A549 treated with dexamethasone at 1 μM for 4 hours (cell line): ENCODE data around the gene DYNC2LI1. TPM values are rescaled to one million over a fixed set of nuclear protein-coding genes. Genes with fewer than 3 reads are reported as not detected.

Source experiments
- total RNA-seq: library from RNA; stranded (reverse); fragments of 200-300 nt; extraction: Qiagen RNA extraction; gene quantifications from 5 replicates; pipeline ENCODE4 v1.2.3, GENCODE V29; 2022

DYNC2LI1 gene
- total RNA-seq: 16.1 to 21.1 TPM (median 20.7 TPM) in 5 replicates

DNA sequence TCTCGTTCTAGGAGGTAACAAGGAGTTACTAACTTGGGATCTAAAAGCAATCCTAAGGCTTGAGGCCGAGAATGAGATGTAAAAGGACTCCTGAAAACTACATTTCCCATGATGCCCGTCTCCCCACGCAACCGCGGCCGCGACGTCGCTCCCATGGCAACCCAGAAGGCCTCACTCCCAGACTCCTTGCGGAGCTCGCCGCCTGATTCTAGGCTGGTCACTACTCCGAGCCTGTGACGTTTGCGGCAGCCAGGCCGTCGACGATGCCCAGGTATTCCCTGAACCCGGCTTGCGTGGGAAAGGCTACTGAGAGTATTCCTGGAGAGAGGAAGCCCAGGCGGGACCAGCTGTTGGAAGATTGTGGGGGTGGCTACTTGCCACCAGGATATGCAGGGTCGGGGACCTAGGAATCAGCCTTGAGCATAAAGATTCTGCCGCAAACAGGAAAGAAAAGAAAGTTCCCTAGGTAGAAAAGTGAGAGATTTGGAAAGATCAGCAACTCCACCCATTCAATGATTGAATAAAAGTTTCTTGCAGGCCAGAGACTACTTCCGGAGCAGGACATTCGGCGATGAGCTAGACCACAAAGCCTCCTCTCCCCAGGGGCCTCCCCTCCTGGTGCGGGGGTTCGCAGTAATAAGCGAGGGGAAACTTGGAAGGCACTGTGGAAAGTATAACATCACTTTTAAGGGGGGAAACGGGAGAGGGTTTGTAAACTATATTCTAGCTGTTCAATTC lies at the start of gene DYNC2LI1:
Gene DYNC2LI1, plus strand, starts transcription at position 164 of the 738 bp plus-strand sequence. Its CDS starts 100 bp downstream, at position 264.

GRCh38 chr2:43838560-43839267 lies 64.9 kb downstream of the DYNC2LI1 start, which contains the start of the genes ABCG5 and ABCG8:
Gene ABCG5 (minus strand): TSS chr2:43838839. CDS start chr2:43838679, 160 bp downstream.
Gene ABCG8 (plus strand): TSS chr2:43838971. CDS start chr2:43839054, 83 bp downstream.

Other genes with a start within 250 kb of the DYNC2LI1 start
- 16.6 to 28.9 TPM (median 25.3 TPM) in 5 replicates for gene THADA, start 178.0 kb upstream of the DYNC2LI1 start, total RNA-seq
- 1.3 to 3.1 TPM (median 2.2 TPM) in 5 replicates for gene PLEKHH2, start 136.8 kb upstream of the DYNC2LI1 start, total RNA-seq
- 2.1 to 2.4 TPM (median 2.3 TPM) in 5 replicates for gene C1GALT1C1L, start 97.6 kb upstream of the DYNC2LI1 start, total RNA-seq
- gene ABCG5, start 64.8 kb downstream of the DYNC2LI1 start, total RNA-seq: 0.03 TPM in 1 of 5 replicates, not detected in the others
- 0.04 TPM in 1 of 5 replicates, not detected in the others for gene ABCG8, start 64.9 kb downstream of the DYNC2LI1 start, total RNA-seq
- 80.4 to 121 TPM (median 111 TPM) in 5 replicates for gene LRPPRC, start 221.9 kb downstream of the DYNC2LI1 start, total RNA-seq